B cell (primary cell): Measurements from ENCODE around the gene TAF8. TPM values are rescaled to one million over a fixed set of nuclear protein-coding genes. Genes with fewer than 3 reads are reported as not detected.

Source experiments
- ATAC-seq: fragments of 200-7000 bp; cut with Tn5 transposase; one replicate; pipeline ENCODE4 v1.10.0; 2021; ENCODE audit warnings: low read depth, mild to moderate bottlenecking, moderate number of reproducible peaks, moderate library complexity
- CTCF ChIA-PET: fragments of 350-600 bp; sonication (Branson Sonifier 250); formaldehyde crosslinking; loops from one replicate; lab custom pipeline; 2021; ENCODE audit warnings: antibody characterized with exemption, inconsistent platforms; lab: Charles Lee
- POLR2A ChIA-PET: fragments of 350-600 bp; sonication (Branson Sonifier 250); formaldehyde crosslinking; loops from one replicate; lab custom pipeline; 2021; ENCODE audit warnings: antibody characterized with exemption; lab: Charles Lee
- DNase-seq: peaks from one replicate; pipeline ENCODE4 v3.0.0; 2013
- H2AFZ ChIP-seq: 2 replicates; pipeline ENCODE4 v1.6.1; 2012; ENCODE audit warnings: mild to moderate bottlenecking, low read depth, low read length; ENCODE audit not compliant: insufficient read depth, poor library complexity, severe bottlenecking
- H3K27ac ChIP-seq, 2 donors: 1 replicate in 1 of 2; 2 replicates in 1 of 2; pipeline ENCODE4 v1.5.1; 2012 to 2013; ENCODE audit warnings: low read length in 2 of 2, mild to moderate bottlenecking in 2 of 2, moderate library complexity in 1 of 2
- H3K27me3 ChIP-seq, 4 experiments: fragments of 200-600 bp in 1 of 4; sonication (generic) in 1 of 4; replicated peaks in 1 of 4; 1 replicate in 2 of 4; 2 replicates in 2 of 4; pipeline versions ENCODE4 v1.6.1 to v1.7.0; 2013 to 2016; ENCODE audit warnings: low read length in 3 of 4, mild to moderate bottlenecking in 2 of 4, mixed read lengths in 1 of 4, moderate library complexity in 1 of 4; ENCODE audit not compliant: insufficient read depth in 4 of 4, control insufficient read depth in 3 of 4; ENCODE audit errors: control extremely low read depth in 1 of 4
- H3K36me3 ChIP-seq, 2 experiments: replicated peaks in 1 of 2; 1 replicate in 1 of 2; 2 replicates in 1 of 2; pipeline versions ENCODE4 v1.6.1 to v1.7.1; 2013; ENCODE audit warnings: low read length in 1 of 2; ENCODE audit not compliant: insufficient read depth in 2 of 2, control insufficient read depth in 1 of 2; ENCODE audit errors: control extremely low read depth in 1 of 2, extremely low read depth in 1 of 2
- H3K4me1 ChIP-seq, 2 donors: fragments of 200-600 bp in 1 of 2; sonication (generic) in 1 of 2; 1 replicate in 1 of 2; 2 replicates in 1 of 2; pipeline versions ENCODE4 v1.5.1 to v1.6.1; 2013 to 2017; ENCODE audit warnings: low read length in 2 of 2; ENCODE audit not compliant: control insufficient read depth in 2 of 2, insufficient read depth in 2 of 2
- H3K4me2 ChIP-seq: replicated peaks from 2 replicates; pipeline ENCODE3; 2012; ENCODE audit warnings: mild to moderate bottlenecking, low read depth, low read length; ENCODE audit not compliant: poor library complexity, severe bottlenecking
- H3K4me3 ChIP-seq, 5 experiments: fragments of 200-600 bp in 1 of 5; sonication (generic) in 1 of 5; 1 replicate in 3 of 5; 2 replicates in 2 of 5; pipeline versions ENCODE4 v1.5.1 to v1.7.0; 2011 to 2016; ENCODE audit warnings: low read length in 4 of 5, mild to moderate bottlenecking in 4 of 5, low read depth in 2 of 5, control low read depth in 1 of 5, moderate library complexity in 1 of 5; ENCODE audit not compliant: insufficient read depth in 1 of 5; ENCODE audit errors: control extremely low read depth in 1 of 5, extremely low read depth in 1 of 5
- H3K79me2 ChIP-seq: fragments of 200-600 bp; sonication (generic); one replicate; pipeline ENCODE4 v1.6.0; 2016; ENCODE audit warnings: low read length; ENCODE audit not compliant: control insufficient read depth, insufficient read depth
- H3K9ac ChIP-seq: fragments of 200-600 bp; sonication (generic); 2 replicates; pipeline ENCODE4 v1.6.1; 2017; ENCODE audit warnings: mild to moderate bottlenecking, low read length, moderate library complexity
- H3K9me3 ChIP-seq, 3 donors: one replicate each; pipeline versions ENCODE4 v1.6.1 to v1.7.1; 2013; ENCODE audit warnings: low read length in 2 of 3; ENCODE audit not compliant: control insufficient read depth in 2 of 3, insufficient read depth in 1 of 3; ENCODE audit errors: control extremely low read depth in 1 of 3
- H4K20me1 ChIP-seq: 2 replicates; pipeline ENCODE4 v1.6.0; 2012; ENCODE audit warnings: mild to moderate bottlenecking, low read length; ENCODE audit not compliant: insufficient read depth, control insufficient read depth, poor library complexity, severe bottlenecking
- H3K27ac Mint-ChIP-seq: one replicate; pipeline ENCODE4 v1.8.0; 2021; ENCODE audit warnings: mixed read lengths
- H3K27me3 Mint-ChIP-seq: one replicate; pipeline ENCODE4 v1.8.0; 2021; ENCODE audit warnings: mixed read lengths
- H3K4me1 Mint-ChIP-seq: one replicate; pipeline ENCODE4 v1.8.0; 2021; ENCODE audit warnings: mixed read lengths
- H3K4me3 Mint-ChIP-seq: one replicate; pipeline ENCODE4 v1.8.0; 2021; ENCODE audit warnings: mixed read lengths
- H3K9me3 Mint-ChIP-seq: one replicate; pipeline ENCODE4 v1.8.0; 2022; ENCODE audit warnings: mixed read lengths; ENCODE audit not compliant: insufficient read depth
- CTCF ChIP-seq: fragments of 200-600 bp; IDR thresholded peaks from one replicate; pipeline ENCODE4 v1.8.0; 2022; ENCODE audit warnings: antibody characterized with exemption, mild to moderate bottlenecking
- EZH2 ChIP-seq: IDR thresholded peaks from 2 replicates; pipeline ENCODE4 v1.6.1; 2012; ENCODE audit warnings: borderline replicate concordance, low read depth, mild to moderate bottlenecking, moderate library complexity, low read length; ENCODE audit not compliant: insufficient read depth, poor library complexity, severe bottlenecking
- WGBS: methylation state at CpG from one replicate; pipeline ENCODE4 v1.1.5; 2013; ENCODE audit warnings: missing lambda C conversion rate; ENCODE audit not compliant: insufficient coverage; 5-methylcytosine and 5-hydroxymethylcytosine counted together
- intact Hi-C: fragments of 100-400 bp; cut with micrococcal nuclease; formaldehyde crosslinking; loops from one replicate; pipeline ENCODE4 v1.10.0; 2022
- polyA plus RNA-seq: library from polyadenylated mRNA; depleted of rRNA; stranded (reverse); fragments of >200 nt; gene quantifications from 2 replicates; pipeline ENCODE4 v1.2.3, GENCODE V29; 2012
- total RNA-seq, 2 donors: library from RNA; stranded (reverse); fragments of 120-200 nt in 1 of 2; gene quantifications; 1 replicate in 1 of 2; 2 replicates in 1 of 2; pipeline versions ENCODE4 v1.2.3 to v1.2.4, GENCODE V29; 2013 to 2022

The TAF8 gene
- total and polyA plus RNA-seq, 2 donors (not counting 1 experiment from before 2014, with no cell fraction given), result 30.6 to 67.0 TPM

GRCh38 chr6:42049116-42049809, 1.1 kb upstream of the TAF8 start:
- H3K79me2 ChIP-seq, result peaks cover 85% of the 10 kb centered on the region
- no peaks in the 10 kb centered on the region for H3K27me3 Mint-ChIP-seq
- ATAC-seq (no peak), DNase-seq (peak; percentile 50)
- H2AFZ ChIP-seq, result peak overlapping the region; percentile 98
- no peaks in the 10 kb centered on the region for H3K9me3 Mint-ChIP-seq
- peak overlapping the region; percentile 97 for H3K9ac ChIP-seq
- peak overlapping the region; percentile 99 for H3K27ac Mint-ChIP-seq
- no peaks in the 10 kb centered on the region for H3K27me3 ChIP-seq
- peak overlapping the region; percentile 87 for H3K4me2 ChIP-seq
- peaks cover 71% of the 10 kb centered on the region for H3K4me1 Mint-ChIP-seq
- CTCF ChIA-PET, result interaction anchor here (0.7 to 15.3 kb wide), 11 partner anchors 10 to 799 kb away, joined by 3 to 263 read pairs (median 23); partner anchors contain the start of genes BYSL, CCND3, MED20 and PRICKLE4
- peaks cover 52 to 56% of the 10 kb centered on the region in 2 donors for H3K4me1 ChIP-seq
- intact Hi-C loops, result no loop called here
- H3K9me3 ChIP-seq, result no peaks in the 10 kb centered on the region
- TF ChIP-seq EZH2 (no peak), CTCF (no peak)
- peak overlapping the region; percentile 68 to 81 for H3K27ac ChIP-seq
- peaks cover 29% of the 10 kb centered on the region for H4K20me1 ChIP-seq
- H3K36me3 ChIP-seq, result peaks cover 0 to 18% of the 10 kb centered on the region in 2 experiments
- peak overlapping the region; percentile 99 for H3K4me3 Mint-ChIP-seq
- H3K4me3 ChIP-seq, result peak overlapping the region in 4 of 5 experiments; percentile 83 to 97 (median 90)
- WGBS, result 71% methylated on average over 31 of the region's 36 CpGs
- POLR2A ChIA-PET, result interaction anchor here (0.5 to 3.1 kb wide), 17 partner anchors 20 to 697 kb away, joined by 3 to 36 read pairs (median 4); partner anchors contain the start of genes BYSL, MED20, TBCC and TOMM6

- Mint-ChIP-seq H3K4me1 (peaks cover 66% of the 10 kb centered on the region), H3K27ac (peak overlapping the region; percentile 99), H3K27me3 (no peaks in the 10 kb centered on the region), H3K4me3 (peak overlapping the region; percentile 99), H3K9me3 (no peaks in the 10 kb centered on the region)
- ATAC-seq (no peak), DNase-seq (no peak)
- Histone ChIP-seq H3K4me3 (peak overlapping the region in 4 of 5 experiments; percentile 82 to 100 (median 94)), H3K27ac (peak overlapping the region; percentile 68 to 81), H3K79me2 (peaks cover 84% of the 10 kb centered on the region), H2AFZ (peak overlapping the region; percentile 98), H3K4me1 (peaks cover 48 to 50% of the 10 kb centered on the region in 2 donors), H4K20me1 (peaks cover 26% of the 10 kb centered on the region), H3K27me3 (no peaks in the 10 kb centered on the region), H3K36me3 (peaks cover 0 to 20% of the 10 kb centered on the region in 2 experiments), H3K4me2 (peak overlapping the region; percentile 87), H3K9me3 (no peaks in the 10 kb centered on the region), H3K9ac (peak overlapping the region; percentile 97)
- intact Hi-C loops, result loop anchor here (1.0 to 10.0 kb wide), 7 partner anchors 129 to 515 kb away; partner anchors contain the start of genes BYSL, FOXP4, MED20 and PRICKLE4
- 28% methylated on average over 11 of the region's 20 CpGs for WGBS
- POLR2A ChIA-PET, result interaction anchor here (0.5 to 3.1 kb wide), 15 partner anchors 25 to 402 kb away, joined by 3 to 36 read pairs (median 4); partner anchors contain the start of genes BYSL, MED20, TOMM6 and TRERF1
- CTCF ChIA-PET, result interaction anchor here (0.6 to 15.3 kb wide), 11 partner anchors 9 to 800 kb away, joined by 3 to 263 read pairs (median 4); partner anchors contain the start of genes BYSL, CCND3, MED20 and PRICKLE4
- no peak for TF ChIP-seq CTCF
- no peak for TF ChIP-seq EZH2
These were observed 402 bp upstream of the TAF8 start for GRCh38 chr6:42049948-42050296.
